Measurements from ENCODE around the gene ZC3H10.
"Not testable (repeated sequence)": the region's sequence is repeated elsewhere in the genome, so short reads cannot be mapped to it uniquely, and the experiment has no call there.

ZC3H10 gene

DNA sequence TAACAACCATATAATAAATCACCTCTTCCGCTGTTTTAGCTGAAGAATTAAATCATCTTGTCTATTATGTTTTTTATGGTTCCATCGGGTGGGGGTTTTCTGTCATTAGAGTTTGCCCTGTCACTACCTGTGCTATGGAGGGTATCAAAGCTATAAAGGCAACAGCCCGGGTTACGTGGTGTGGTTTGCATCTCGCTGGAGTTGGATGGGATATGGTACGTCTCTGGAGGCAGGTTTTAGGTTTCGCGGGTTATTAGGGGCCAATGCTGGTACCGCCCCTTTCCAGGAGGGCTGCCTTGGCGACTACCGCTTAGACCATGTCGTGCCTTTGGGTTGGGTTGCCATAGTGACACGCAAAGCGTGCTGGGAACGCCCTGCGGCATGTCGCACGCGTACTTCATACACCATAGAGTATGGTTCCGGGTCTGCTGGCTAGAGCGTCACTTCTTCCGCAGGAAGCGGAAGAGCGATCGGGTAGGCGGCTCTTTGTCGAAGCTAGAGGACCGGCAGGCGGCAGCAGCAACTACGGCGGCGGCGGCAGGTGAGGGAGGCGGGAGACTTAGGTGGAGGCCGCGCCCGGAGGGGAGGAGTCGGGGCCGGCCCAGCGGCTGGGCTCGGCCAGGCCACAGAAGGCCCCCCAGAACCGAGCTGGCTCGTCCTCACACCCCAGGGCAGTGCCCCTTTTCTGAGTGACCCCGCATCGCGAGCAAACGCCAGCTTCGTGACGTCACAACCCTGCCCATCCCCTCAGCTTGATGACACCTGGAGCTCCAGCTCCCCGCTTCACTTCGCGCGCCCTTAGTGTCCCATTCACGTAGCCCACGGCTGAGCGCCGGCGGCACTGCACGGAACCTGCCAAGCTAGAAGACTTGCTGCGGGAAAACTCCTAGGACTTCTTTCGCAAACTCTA lies at the start of gene ZC3H10:
TSS of gene ZC3H10 (plus strand) at position 489 of the 910 bp plus-strand sequence. CDS start 2,297 bp downstream, outside the sequence.
- peak; percentile 99 for DNase-seq (ENCODE audit: low spot score)

DNA sequence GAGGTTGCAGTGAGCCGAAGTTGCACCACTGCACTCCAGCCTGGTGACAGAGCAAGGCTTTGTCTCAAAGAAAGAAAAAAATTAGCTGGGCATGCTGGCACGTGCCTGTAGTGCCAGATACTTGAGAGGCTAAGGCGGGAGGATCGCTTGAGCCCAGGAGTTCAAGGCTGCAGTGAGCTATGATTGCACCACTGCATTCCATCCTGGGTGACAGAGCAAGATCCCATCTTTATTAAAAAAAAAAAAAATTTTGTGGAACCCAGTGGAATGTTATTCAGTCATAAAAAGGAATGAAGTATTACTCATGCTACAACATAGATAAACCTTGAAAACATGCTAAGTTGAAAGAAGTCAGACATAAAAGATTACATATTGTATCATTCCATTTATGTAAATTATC lies 46.4 kb upstream of the ZC3H10 start:
- DNase-seq (ENCODE audit: low spot score), result no peak

GRCh38 chr12:56074396-56074795 lies 43.7 kb upstream of the ZC3H10 start:
- no peak for DNase-seq (ENCODE audit: low spot score)

- not testable (repeated sequence) for DNase-seq (ENCODE audit: low spot score)
Observed at GRCh38 chr12:56077966-56078365, 40.1 kb upstream of the ZC3H10 start.

- no peak for DNase-seq (ENCODE audit: low spot score)
Observed at GRCh38 chr12:56078427-56078826, 39.6 kb upstream of the ZC3H10 start.

- DNase-seq (ENCODE audit: low spot score), result peak; percentile 40
Observed at GRCh38 chr12:56078931-56079722, 38.9 kb upstream of the ZC3H10 start.

DNA sequence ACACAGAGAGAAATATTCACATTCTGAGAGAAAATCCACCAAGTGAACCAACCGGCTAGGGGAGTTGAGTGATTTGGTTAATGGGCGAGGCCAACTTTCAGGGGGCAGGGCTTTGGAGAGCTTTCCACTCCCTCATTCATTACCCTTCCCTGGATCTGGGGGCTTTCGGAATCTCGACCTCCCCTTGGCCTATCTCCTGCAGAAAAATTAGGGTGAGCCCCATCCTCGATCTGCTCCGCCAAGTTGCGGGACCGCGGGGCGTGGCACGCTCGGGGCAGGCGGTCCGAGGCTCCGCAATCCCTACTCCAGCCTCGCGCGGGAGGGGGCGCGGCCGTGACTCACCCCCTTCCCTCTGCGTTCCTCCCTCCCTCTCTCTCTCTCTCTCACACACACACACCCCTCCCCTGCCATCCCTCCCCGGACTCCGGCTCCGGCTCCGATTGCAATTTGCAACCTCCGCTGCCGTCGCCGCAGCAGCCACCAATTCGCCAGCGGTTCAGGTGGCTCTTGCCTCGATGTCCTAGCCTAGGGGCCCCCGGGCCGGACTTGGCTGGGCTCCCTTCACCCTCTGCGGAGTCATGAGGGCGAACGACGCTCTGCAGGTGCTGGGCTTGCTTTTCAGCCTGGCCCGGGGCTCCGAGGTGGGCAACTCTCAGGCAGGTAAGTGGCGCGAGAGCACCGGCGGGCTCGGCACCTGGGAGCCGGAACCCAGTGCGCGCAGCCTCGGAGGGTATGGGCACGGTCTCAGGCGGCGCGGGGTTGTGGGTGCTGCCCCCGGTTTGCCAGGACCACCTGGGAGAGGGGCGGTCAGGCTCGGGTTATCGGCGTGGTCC lies 38.1 kb upstream of the ZC3H10 start, which contains the start of gene ERBB3:
TSS of gene ERBB3 (plus strand) at position 443 of the 833 bp plus-strand sequence. CDS start at position 579, 136 bp downstream.
- DNase-seq (ENCODE audit: low spot score), result peak; percentile 75

DNA sequence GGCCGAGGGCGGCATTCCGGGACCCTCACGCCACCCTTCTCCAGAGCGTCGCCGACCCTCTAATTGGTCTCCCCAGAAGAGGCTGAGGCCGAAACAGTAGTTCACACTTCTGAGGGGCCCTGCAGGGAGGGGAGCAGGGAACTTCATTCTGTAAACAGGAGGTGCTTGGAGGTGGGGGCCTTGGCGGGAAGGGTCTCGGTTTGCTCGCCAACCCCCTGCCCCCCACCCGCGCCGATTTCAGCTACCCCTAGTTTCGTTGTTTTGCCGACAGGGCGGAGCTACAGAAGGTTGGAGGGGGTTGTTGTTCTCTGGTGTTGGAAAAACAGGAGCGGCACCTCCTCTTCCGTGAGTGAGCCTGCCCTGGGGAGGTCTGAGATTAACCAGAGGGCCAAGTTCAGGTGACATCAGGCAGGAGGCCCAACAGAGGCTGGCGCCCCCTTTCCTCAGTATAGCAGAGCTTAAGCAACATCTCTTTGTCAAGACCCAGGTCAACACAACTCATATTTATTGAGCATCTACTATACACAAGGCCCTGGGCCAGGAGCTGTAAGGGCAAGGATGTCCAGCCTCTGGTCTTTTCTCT lies 37.4 kb upstream of the ZC3H10 start:
- no peak for DNase-seq (ENCODE audit: low spot score)

- DNase-seq (ENCODE audit: low spot score), result no peak
Observed at GRCh38 chr12:56081393-56082347, 36.4 kb upstream of the ZC3H10 start.

GRCh38 chr12:56082382-56082781 lies 35.7 kb upstream of the ZC3H10 start:
- no peak for DNase-seq (ENCODE audit: low spot score)

DNA sequence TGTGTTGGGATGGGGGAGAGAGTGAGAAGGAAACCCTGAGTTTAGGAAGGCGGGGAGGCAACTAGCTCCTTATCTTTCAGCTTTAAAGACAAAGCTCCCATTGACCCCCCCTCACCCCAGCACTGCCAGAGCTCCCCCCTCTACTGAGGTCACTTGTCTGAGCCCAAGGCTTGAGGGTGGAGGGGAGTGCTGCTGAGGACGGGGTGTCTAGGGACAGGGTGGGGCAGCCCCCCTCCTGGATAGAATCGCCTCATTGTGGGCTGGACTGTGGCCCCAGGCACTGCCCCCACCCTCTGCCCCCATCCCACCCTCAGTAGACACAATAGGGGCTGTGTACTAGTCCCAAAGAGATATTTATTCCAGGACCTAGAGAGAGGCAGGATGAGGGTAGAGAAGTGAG lies 35.1 kb upstream of the ZC3H10 start:
- no peak for DNase-seq (ENCODE audit: low spot score)

DNA sequence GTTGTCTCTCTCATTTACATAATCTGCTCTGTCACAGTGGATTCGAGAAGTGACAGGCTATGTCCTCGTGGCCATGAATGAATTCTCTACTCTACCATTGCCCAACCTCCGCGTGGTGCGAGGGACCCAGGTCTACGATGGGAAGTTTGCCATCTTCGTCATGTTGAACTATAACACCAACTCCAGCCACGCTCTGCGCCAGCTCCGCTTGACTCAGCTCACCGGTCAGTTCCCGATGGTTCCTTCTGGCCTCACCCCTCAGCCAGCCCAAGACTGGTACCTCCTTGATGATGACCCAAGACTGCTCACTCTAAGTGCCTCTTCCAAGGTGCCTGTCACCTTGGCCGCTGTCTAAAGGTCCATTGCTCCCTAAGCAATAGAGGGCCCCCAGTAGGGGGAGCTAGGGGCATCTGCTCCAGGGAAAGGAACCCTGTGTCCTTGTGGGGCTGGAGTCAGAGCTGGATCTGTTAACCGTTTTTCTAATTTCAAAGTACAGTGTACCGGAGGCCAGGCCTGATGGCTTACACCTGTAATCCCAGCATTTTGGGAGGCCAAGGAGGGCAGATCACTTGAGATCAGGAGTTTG lies 33.0 kb upstream of the ZC3H10 start:
- DNase-seq (ENCODE audit: low spot score), result peak; percentile 22

- no peak for DNase-seq (ENCODE audit: low spot score)
Observed at GRCh38 chr12:56086096-56086495, 32.0 kb upstream of the ZC3H10 start.

DNA sequence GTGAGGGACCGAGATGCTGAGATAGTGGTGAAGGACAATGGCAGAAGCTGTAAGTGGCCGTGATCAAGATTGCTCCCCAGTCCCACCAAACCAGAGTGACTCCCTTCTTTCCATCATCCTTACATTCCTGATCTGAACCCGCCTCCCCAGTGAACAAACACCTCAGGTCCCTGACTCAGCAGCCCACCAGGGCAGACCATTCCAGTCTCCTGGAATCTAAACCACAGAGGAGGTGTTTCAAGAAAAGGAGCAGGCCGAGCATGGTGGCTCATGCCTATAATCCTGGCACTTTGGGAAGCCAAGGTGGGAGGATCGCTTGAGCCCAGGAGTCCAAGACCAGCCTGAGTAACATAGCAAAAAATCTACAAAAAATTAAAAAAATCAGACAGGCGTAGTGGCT lies 31.5 kb upstream of the ZC3H10 start:
- no peak for DNase-seq (ENCODE audit: low spot score)

GRCh38 chr12:56087220-56087619 lies 30.8 kb upstream of the ZC3H10 start:
- DNase-seq (ENCODE audit: low spot score), result no peak

GRCh38 chr12:56097738-56098137 lies 20.3 kb upstream of the ZC3H10 start:
- DNase-seq (ENCODE audit: low spot score), result no peak

GRCh38 chr12:56098592-56098991 lies 19.5 kb upstream of the ZC3H10 start:
- DNase-seq (ENCODE audit: low spot score), result no peak

- DNase-seq (ENCODE audit: low spot score), result no peak
Observed at GRCh38 chr12:56099787-56100186, 18.3 kb upstream of the ZC3H10 start.

DNA sequence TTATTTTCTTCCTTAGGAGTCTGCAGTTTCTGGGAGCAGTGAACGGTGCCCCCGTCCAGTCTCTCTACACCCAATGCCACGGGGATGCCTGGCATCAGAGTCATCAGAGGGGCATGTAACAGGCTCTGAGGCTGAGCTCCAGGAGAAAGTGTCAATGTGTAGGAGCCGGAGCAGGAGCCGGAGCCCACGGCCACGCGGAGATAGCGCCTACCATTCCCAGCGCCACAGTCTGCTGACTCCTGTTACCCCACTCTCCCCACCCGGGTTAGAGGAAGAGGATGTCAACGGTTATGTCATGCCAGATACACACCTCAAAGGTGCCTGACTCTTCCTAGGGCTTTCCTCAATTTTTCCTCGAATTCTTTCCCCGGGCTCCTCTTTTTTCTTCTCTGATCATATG lies 17.0 kb upstream of the ZC3H10 start:
- DNase-seq (ENCODE audit: low spot score), result no peak

DNA sequence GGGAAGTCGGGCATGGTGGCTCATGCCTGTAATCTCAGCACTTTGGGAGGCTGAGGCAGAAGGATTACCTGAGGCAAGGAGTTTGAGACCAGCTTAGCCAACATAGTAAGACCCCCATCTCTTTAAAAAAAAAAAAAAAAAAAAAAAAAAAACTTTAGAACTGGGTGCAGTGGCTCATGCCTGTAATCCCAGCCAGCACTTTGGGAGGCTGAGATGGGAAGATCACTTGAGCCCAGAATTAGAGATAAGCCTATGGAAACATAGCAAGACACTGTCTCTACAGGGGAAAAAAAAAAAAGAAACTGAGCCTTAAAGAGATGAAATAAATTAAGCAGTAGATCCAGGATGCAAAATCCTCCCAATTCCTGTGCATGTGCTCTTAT lies 15.4 kb upstream of the ZC3H10 start:
- DNase-seq (ENCODE audit: low spot score), result no peak
